Progenitor cell of endocrine pancreas (in vitro differentiated cells): ENCODE results near the gene SLX4. TPM values are rescaled to one million over a fixed set of nuclear protein-coding genes. Genes with fewer than 3 reads are reported as not detected.

Source experiments
- DNase-seq: peaks from one replicate; pipeline ENCODE4 v3.0.0; 2021; ENCODE audit warnings: low spot score; ENCODE audit not compliant: unreplicated experiment
- H3K27ac Mint-ChIP-seq: 2 replicates; pipeline ENCODE4 v1.8.0; 2021; ENCODE audit warnings: mild to moderate bottlenecking, moderate library complexity, mixed read lengths
- H3K27me3 Mint-ChIP-seq: 2 replicates; pipeline ENCODE4 v1.8.0; 2021; ENCODE audit warnings: mixed read lengths
- H3K36me3 Mint-ChIP-seq: 2 replicates; pipeline ENCODE4 v1.8.0; 2022; ENCODE audit warnings: mixed read lengths; ENCODE audit not compliant: insufficient read depth
- H3K4me1 Mint-ChIP-seq: 2 replicates; pipeline ENCODE4 v1.8.0; 2021; ENCODE audit warnings: low read depth, mixed read lengths
- H3K4me3 Mint-ChIP-seq: 2 replicates; pipeline ENCODE4 v1.8.0; 2021; ENCODE audit warnings: low read depth, mild to moderate bottlenecking, moderate library complexity, mixed read lengths
- H3K9me3 Mint-ChIP-seq: 2 replicates; pipeline ENCODE4 v1.8.0; 2021; ENCODE audit warnings: low read depth, mixed read lengths
- total RNA-seq: library from RNA; stranded (reverse); gene quantifications from 2 replicates; pipeline ENCODE4 v1.2.1, GENCODE V29; 2021
- TF ChIP-seq, protein P1 (sequence below): fragments of 200-600 bp; sonication (generic); IDR thresholded peaks from one replicate; pipeline ENCODE4 v1.5.0; 2021; ENCODE audit warnings: antibody characterized with exemption, mild to moderate bottlenecking; ENCODE audit not compliant: unreplicated experiment

SLX4 gene
- total RNA-seq, 1 donor from 2014 or later, result 14.0 TPM

DNA sequence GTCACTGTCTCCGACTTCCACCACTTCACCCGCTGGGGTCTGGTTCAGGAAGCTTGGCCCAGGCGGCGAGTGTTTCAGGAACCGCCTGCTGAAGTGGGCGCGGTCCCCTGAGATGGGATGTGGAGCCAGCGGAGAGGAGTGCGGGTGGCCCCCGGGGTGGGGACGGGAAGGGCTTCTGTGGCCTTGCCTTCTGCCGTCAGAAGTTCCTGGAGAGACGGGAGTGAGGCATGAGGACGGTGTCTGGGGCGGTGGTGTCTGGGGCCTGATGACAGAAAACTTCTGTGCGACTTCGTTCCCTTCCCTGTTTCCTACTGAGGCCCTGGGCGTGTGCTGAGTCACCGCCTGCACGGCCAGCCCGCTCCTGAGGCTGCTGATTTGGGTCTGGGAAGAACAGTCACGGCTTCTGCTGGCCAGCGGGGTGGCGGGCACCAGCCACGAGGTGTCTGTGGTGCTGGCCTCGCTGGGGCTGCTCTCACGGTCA lies 21.9 kb downstream of the SLX4 start:
- Mint-ChIP-seq H3K4me1 (no peaks in the 10 kb centered on the region), H3K9me3 (no peaks in the 10 kb centered on the region), H3K36me3 (peaks cover 7% of the 10 kb centered on the region), H3K4me3 (no peak overlapping the region), H3K27ac (no peak overlapping the region), H3K27me3 (no peaks in the 10 kb centered on the region)
- TF ChIP-seq, protein P1, sequence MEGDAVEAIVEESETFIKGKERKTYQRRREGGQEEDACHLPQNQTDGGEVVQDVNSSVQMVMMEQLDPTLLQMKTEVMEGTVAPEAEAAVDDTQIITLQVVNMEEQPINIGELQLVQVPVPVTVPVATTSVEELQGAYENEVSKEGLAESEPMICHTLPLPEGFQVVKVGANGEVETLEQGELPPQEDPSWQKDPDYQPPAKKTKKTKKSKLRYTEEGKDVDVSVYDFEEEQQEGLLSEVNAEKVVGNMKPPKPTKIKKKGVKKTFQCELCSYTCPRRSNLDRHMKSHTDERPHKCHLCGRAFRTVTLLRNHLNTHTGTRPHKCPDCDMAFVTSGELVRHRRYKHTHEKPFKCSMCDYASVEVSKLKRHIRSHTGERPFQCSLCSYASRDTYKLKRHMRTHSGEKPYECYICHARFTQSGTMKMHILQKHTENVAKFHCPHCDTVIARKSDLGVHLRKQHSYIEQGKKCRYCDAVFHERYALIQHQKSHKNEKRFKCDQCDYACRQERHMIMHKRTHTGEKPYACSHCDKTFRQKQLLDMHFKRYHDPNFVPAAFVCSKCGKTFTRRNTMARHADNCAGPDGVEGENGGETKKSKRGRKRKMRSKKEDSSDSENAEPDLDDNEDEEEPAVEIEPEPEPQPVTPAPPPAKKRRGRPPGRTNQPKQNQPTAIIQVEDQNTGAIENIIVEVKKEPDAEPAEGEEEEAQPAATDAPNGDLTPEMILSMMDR, result no peak
- no peak for DNase-seq

DNA sequence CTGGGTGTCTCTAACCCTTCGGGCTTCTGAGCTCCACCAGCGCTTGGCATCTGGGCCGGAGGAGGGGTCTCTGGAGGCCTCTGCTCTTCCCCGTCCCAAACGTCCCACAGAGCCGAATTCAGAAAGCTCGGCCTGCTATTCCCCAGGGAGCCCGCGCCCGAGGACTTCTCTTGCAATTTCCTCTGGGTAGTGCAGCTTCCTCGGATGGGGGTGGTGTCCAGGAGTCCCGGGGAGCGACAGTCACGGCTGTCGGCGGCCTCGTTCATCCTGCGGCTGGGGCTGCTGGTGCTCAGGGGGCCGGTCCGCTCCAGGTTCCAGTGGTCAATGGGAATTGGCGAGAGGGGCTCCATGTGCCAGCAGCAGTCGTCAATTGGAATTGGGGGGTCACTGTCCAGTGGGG lies 22.4 kb downstream of the SLX4 start:
- Mint-ChIP-seq H3K27ac (no peak overlapping the region), H3K36me3 (peaks cover 7% of the 10 kb centered on the region), H3K4me1 (no peaks in the 10 kb centered on the region)

DNA sequence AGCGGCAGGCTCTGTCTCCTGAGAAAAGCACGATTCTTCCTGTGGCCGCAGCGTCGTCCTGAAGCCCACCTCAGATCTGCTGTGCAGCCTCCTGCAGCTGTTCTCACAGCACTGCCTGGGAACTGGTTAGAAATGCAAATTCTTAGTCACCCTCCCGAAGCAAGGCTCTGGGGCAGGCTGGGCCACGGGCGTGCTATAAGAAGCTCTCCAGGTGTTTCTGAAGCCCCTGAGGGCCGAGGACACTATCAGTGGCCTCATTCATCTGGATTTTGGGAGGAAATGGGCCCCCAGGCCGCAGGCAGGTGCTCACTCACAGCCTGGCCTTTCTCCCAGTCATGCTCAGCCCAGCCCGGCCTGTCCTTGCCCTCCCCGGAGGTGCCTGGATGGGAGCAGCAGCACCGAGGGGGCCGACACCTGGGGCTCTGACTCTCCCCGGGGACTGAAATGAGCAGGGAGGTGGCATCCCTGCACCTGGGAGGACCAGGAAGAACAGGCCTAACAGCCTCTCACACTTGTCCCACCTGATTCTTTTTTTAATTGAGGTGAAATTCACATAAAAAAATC lies 23.8 kb downstream of the SLX4 start:
- DNase-seq, result no peak
- Mint-ChIP-seq H3K36me3 (peaks cover 9% of the 10 kb centered on the region), H3K9me3 (no peaks in the 10 kb centered on the region), H3K4me3 (no peak overlapping the region), H3K4me1 (no peaks in the 10 kb centered on the region), H3K27ac (no peak overlapping the region), H3K27me3 (no peaks in the 10 kb centered on the region)
- TF ChIP-seq, protein P1, result no peak

More for the DNA sequence above, 22.4 kb downstream of the SLX4 start:
- H3K27me3 Mint-ChIP-seq, result no peaks in the 10 kb centered on the region
- DNase-seq, result no peak
- no peaks in the 10 kb centered on the region for H3K9me3 Mint-ChIP-seq
- TF ChIP-seq, protein P1, result no peak
- no peak overlapping the region for H3K4me3 Mint-ChIP-seq

DNA sequence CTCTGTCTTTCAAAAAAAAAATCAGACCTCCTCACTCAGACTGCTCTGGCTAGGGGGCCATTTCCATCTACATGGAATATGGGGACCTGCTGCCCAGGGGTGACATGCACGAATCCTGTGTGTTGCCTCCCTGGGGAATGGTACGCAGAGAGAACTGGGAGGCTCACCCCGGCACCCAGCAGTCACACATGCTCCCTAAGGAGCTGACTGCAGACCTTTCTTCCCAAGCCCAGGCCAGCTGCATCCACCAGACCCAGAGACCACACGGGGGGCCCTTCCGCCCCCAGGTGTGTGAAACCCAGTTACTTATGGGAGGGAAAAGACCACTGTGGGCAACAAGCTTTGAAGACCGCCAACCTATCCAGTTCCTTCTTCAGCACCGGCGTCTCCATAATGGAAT lies 27.0 kb downstream of the SLX4 start:
- H3K27me3 Mint-ChIP-seq, result no peaks in the 10 kb centered on the region
- no peak for DNase-seq
- H3K9me3 Mint-ChIP-seq, result no peaks in the 10 kb centered on the region
- TF ChIP-seq, protein P1, result no peak
- H3K4me3 Mint-ChIP-seq, result no peak overlapping the region
- H3K27ac Mint-ChIP-seq, result no peak overlapping the region
- no peaks in the 10 kb centered on the region for H3K4me1 Mint-ChIP-seq
- peaks cover 3% of the 10 kb centered on the region for H3K36me3 Mint-ChIP-seq

DNA sequence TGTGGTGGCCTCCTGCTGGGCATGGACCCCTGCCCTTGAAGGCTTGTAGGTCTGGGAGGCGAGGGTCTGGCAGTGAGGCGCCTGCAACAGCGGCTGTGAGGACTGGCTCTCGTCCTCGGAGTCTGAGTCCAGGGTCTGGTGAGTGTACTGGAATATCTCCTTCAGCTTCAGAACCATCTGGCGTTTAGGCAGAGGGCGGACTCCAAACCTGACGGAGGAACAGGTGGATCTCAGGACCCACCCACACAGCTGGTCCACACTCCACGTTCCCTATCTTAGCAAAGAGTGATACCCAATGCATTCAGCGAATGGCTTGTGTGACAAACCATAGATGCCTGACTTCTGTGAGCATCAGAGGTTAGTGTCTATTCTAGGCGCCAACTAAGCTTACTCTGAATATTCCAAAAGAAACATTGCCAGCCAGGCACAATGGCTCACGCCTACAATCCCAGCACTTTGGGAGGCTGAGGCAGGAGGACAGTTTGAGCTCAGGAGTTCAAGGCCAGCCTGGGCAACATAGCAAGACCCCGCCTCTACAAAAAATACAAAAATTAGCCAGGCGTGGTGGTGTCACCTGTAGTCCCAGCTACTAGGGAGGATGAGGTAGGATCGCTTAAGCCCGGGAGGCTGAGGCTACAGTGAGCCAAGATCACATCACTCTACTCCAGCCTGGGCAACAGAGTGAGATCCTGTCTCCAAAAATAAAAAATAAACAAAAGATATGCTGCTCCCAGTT lies 27.9 kb downstream of the SLX4 start:
- no peak overlapping the region for H3K27ac Mint-ChIP-seq
- TF ChIP-seq, protein P1, result no peak
- H3K27me3 Mint-ChIP-seq, result no peaks in the 10 kb centered on the region
- no peaks in the 10 kb centered on the region for H3K9me3 Mint-ChIP-seq
- DNase-seq, result no peak
- H3K4me3 Mint-ChIP-seq, result no peak overlapping the region
- peaks cover 3% of the 10 kb centered on the region for H3K36me3 Mint-ChIP-seq
- no peaks in the 10 kb centered on the region for H3K4me1 Mint-ChIP-seq
